ENCODE data around the gene TTC17.
"Not testable (repeated sequence)": the region's sequence is repeated elsewhere in the genome, so short reads cannot be mapped to it uniquely, and the experiment has no call there.

TTC17 gene

GRCh38 chr11:43477491-43477890, 118.8 kb downstream of the TTC17 start:
- not testable (repeated sequence) for DNase-seq

DNA sequence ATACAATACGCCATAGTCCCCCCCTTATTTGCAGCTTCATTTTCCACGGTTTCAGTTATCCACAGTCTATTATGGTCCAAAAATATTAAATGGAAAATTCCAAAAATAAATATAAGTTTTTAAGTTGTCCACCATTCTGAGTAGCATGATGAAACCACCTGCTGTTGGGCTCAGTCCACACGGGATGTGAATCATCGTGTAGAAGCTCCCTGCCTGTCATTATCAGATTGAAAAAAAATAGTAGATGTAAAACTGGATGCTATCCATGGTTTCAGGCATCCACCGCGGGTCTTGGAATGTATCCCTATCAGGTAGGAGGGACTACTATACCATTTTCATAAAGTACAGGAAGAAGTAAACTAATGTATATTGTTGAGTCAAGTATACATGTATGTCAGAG, 127.4 kb downstream of the TTC17 start:
- DNase-seq: no peak

GRCh38 chr11:43489869-43490465, 131.2 kb downstream of the TTC17 start:
- DNase-seq: no peak

DNA sequence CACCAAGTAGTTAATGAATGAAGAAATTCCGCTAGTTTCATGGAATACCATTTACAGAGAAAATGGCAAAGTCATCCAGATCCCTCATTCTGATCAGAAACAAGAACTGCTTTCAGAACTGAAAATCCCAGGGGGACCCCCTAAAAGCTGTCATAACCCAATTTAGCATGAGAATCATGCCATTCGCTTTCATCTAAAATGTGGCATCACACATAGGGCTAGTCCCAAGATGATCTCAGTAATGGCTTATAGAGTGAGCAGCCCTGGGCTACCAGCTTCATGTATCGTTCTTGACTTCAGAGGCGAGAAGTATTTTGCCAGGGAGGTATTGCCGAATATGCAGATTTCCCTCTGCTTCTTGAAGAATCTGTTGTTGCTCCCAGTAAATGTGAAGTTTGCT, 134.0 kb downstream of the TTC17 start:
- no peak for DNase-seq

- no peak for DNase-seq
These were observed 134.7 kb downstream of the TTC17 start for GRCh38 chr11:43493431-43493830.

DNA sequence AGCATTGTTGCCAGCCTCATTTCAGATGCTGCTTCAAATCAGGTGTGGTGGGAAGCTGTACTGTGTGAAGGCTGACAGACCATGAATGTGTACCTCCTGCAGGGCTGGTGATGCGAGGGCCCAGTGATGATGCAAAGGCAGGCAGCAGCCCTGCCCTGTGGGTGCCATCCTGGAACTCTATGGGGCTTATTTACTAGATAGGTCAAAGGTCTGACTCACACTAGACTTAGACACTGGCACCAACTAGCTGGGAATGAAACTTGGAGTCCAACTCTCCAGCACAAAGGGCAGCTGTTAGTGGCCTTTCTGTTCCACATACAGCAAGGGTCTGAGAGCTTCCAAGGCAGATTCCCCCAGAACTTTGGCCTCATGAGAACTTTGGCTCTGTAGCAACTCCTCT, 138.4 kb downstream of the TTC17 start:
- no peak for DNase-seq

GRCh38 chr11:43498561-43498960, 139.8 kb downstream of the TTC17 start:
- DNase-seq: no peak

DNA sequence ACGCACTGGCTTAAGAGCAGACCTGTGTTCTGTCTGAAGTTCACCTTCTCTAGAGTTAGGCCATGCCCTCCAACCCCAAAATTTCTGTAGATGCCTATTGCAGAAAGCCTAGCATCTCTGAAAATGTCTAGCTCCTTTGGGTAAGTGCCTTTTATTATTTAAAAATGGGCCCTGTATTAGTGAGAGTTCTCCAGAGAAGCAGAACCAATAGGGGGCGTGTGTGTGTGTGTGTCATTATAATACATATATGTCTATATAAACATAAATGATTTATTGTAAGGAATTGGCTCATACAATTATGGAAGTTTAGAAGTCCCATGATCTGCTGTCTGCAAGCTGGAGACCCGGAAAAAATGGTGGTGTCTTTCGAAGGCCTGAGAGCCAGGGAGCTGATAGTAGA, 144.7 kb downstream of the TTC17 start:
- DNase-seq: no peak

DNA sequence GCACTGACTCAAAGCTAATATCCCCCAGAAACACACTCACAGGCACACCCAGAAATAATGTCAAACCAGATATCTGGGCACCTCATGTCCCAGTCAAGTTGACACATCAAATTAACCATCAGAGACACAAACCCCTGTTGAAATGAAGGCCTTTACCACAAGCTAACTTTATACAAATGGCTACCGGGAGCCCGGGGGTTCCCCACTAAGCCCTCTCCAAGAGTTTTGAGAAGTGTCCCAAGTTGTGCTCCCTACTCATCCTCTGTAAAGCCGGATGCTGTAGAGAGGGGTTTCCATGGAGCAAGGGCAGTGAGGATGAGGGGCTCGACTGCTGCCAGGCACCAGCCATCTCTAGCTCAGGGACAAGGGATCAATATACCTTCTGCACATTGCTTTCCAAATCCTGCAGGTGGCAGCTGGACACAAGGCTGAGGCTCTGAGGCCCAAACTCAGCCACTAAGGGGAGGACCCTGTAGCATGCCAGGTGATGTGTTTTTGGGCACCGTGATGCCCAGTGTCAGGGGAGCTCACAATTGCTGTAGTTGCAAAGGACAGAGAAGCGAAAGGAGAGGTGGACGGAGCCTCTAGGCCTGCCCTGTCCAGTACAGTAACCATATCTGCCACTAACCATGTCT, 145.7 kb downstream of the TTC17 start:
- DNase-seq: no peak

- DNase-seq: no peak
These were observed 146.5 kb downstream of the TTC17 start for GRCh38 chr11:43505171-43505570.

DNA sequence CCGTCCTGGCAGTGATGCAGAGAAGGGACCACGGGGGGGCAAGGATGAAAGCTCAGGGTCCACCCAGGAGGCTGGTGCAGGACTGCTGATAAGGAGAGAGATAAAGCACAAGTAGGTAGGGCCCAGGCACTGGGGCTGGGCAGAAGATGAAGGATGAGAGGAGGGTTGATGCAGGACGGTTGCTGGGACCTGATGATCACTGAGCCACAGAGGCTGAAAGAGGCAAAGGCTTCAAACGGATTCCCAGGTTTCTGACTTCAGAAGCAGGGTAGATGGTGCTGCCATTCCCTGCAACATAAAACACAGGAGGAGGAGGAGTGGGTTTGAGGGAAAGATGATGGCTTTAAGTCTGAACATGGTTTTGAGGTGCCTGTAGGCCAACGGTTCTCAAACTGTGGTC, 148.5 kb downstream of the TTC17 start:
- no peak for DNase-seq

- DNase-seq: no peak
These were observed 149.8 kb downstream of the TTC17 start for GRCh38 chr11:43508511-43508918.

DNA sequence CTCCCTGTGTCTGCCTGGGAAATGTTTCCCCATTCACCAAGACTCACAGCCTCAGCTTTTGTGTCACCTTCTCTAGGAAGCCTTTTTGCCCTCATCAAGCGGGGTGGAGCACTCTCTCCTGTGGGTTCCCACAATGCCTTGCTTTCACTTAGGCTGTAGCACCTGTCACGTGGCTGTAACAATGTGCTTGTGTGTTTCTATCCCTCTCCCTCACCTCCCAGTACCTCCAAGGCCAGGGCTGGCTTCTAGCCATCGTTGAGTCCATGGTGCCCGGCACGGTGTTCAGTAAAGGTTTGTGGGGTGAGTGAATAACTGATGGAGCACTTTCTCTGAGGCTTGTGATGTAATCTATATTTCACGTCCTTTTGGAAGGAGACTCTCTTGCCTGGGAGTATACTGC, 153.2 kb downstream of the TTC17 start:
- no peak for DNase-seq

GRCh38 chr11:43515090-43515489, 156.4 kb downstream of the TTC17 start:
- no peak for DNase-seq

DNA sequence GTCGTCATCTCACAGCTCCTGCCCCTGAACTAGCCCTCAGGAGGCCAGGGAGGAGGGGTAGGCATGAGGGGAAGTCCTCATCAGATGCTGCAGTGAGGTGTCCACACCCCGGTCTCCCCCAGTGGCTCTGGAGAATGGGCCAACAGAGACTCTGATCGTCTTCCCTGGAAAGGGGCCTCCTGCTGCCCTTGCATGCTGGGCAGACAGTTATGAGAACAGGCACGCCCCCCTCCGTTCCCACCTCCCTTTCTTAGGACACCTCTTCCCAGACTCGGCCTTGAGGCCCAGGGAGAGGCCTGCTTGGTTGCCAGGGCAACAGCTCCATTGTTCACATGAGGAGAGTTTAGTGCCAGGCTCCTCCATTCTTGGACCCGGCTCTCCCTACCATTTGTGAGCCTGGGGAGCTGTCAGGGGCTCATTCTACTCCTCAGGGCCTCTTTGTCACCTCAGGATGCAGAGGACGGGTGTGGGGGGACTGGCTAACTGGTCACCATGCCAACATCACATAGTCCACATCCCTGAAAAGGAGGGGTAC, 157.7 kb downstream of the TTC17 start:
- no peak for DNase-seq

- no peak for DNase-seq
These were observed 158.8 kb downstream of the TTC17 start for GRCh38 chr11:43517518-43517917.

DNA sequence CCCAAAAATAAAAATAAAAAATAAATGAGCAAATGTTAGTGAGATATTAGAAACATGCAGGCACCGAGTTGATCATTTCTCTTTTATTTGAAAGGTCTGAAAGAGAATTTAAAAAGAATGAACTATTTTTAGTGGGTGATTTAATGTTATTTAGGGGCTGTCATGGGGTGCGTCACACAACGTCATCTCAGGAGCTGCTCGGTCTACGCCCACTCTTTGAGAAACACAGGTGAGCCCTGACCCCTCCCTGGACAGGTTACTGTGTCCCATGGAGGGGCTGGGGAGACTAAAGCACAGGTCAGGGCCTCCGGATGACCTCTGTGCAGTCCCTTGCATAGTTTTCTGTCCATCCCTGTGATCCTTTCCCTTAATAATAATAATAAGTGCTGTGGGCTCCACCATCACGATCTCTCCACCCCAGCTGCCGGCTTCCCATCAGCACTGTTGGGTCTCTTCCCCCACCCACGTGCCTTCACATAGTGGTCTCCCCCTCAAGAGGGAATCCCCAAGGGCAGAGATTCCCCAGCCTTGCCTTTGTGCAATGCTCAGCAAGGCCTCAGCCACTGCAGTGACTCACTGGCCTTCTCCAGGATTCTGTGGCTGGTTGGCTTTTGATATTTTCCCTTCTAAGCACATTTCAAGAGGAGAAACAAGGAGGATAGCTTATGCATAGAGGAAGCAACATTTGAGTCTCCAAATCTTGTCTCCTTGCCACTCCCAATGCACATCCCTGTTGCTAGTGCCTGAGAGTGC, 159.9 kb downstream of the TTC17 start:
- DNase-seq: no peak

DNA sequence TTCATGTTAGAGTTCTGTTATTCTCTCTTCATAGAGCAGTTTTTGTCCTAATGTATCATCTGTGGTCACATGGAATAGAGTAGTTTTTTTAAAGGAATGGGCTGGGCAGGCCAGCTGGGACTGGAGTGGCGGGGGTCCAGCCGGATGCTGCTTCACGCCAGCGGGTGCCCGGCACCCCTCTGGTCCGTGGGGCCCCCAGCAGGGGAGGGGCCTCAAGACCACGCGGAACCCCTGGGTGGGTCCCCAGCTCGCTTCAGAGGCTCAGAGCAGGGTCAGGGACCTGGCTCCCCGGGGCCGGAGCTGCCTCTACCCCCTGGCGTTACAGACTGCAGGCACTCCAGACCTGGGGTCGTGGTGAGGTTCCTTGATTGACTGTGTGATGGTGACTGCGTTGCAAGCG, 162.8 kb downstream of the TTC17 start:
- DNase-seq: no peak

- no peak for DNase-seq
These were observed 164.9 kb downstream of the TTC17 start for GRCh38 chr11:43523632-43524031.

- DNase-seq: no peak
These were observed 173.3 kb downstream of the TTC17 start for GRCh38 chr11:43532041-43532440.

GRCh38 chr11:43537833-43538615, 179.3 kb downstream of the TTC17 start:
- no peak for DNase-seq

DNA sequence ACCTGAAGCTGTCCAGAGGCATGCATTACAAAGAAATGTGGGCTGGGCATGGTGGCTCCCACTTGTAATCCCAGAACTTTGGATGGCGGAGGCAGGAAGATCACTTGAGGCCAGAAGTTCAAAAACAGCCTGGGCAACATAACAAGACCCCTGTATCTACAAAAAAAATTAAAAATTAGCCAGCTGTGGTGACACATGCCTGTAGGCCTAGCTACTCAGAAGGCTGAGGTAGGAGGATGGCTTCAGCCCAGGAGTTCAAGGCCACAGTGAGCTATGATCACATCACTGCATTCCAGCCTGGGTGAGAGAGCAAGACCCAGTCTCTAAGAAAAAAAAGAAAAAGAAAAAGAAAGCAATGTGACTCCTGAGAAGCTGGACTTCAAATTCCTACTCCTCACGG, 183.3 kb downstream of the TTC17 start:
- DNase-seq: no peak
